SU-DHL-6 (cell line): ENCODE results near the gene SOCS2.

Experiments used
- EZH2phosphoT487 ChIP-seq: fragments of 200-600 bp; sonication (generic), shearing (Covaris generic); conservative IDR thresholded peaks from 2 replicates; pipeline ENCODE4 v1.6.1; 2018; ENCODE audit warnings: mild to moderate bottlenecking, antibody characterized with exemption, low read length, moderate library complexity, mixed read lengths
- TF ChIP-seq, protein P1 (sequence below): fragments of 200-600 bp; sonication (generic); IDR thresholded peaks from one replicate; pipeline ENCODE4 v1.5.1; 2017; ENCODE audit warnings: antibody characterized with exemption, mild to moderate bottlenecking, low read length, moderate library complexity; ENCODE audit not compliant: insufficient read depth, poor library complexity, severe bottlenecking

- TF ChIP-seq, protein P1, sequence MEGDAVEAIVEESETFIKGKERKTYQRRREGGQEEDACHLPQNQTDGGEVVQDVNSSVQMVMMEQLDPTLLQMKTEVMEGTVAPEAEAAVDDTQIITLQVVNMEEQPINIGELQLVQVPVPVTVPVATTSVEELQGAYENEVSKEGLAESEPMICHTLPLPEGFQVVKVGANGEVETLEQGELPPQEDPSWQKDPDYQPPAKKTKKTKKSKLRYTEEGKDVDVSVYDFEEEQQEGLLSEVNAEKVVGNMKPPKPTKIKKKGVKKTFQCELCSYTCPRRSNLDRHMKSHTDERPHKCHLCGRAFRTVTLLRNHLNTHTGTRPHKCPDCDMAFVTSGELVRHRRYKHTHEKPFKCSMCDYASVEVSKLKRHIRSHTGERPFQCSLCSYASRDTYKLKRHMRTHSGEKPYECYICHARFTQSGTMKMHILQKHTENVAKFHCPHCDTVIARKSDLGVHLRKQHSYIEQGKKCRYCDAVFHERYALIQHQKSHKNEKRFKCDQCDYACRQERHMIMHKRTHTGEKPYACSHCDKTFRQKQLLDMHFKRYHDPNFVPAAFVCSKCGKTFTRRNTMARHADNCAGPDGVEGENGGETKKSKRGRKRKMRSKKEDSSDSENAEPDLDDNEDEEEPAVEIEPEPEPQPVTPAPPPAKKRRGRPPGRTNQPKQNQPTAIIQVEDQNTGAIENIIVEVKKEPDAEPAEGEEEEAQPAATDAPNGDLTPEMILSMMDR, result no peak
- no peak for TF ChIP-seq EZH2phosphoT487
Observed at GRCh38 chr12:93540466-93540865, 32.0 kb upstream of the SOCS2 start.
